GM12878 (cell line): ENCODE measurements around the gene TK2. TPM values are rescaled to one million over a fixed set of nuclear protein-coding genes. Genes with fewer than 3 reads are reported as not detected.

ENCODE experiments used
- BMI1 ChIP-seq: fragments of 450-650 bp; IDR thresholded peaks from 2 replicates; pipeline ENCODE4 v1.6.1; 2016; ENCODE audit warnings: mild to moderate bottlenecking, moderate library complexity, borderline replicate concordance
- CBX5 ChIP-seq: sonication (generic); IDR thresholded peaks from 2 replicates; pipeline ENCODE4 v1.6.1; 2016; ENCODE audit warnings: low read depth, moderate library complexity, mild to moderate bottlenecking, inconsistent platforms
- EGR1 ChIP-seq, 2 experiments: IDR thresholded peaks; 1 replicate in 1 of 2; 2 replicates in 1 of 2; pipeline ENCODE4 v1.6.1; 2011 to 2012; ENCODE audit warnings: low read depth in 2 of 2, low read length in 2 of 2, borderline replicate concordance in 1 of 2, mild to moderate bottlenecking in 1 of 2, moderate library complexity in 1 of 2
- FOXM1 ChIP-seq: IDR thresholded peaks from 2 replicates; pipeline ENCODE4 v1.6.1; 2012; ENCODE audit warnings: low read depth, mild to moderate bottlenecking, inconsistent platforms, low read length, moderate library complexity
- GABPA ChIP-seq: IDR thresholded peaks from 2 replicates; pipeline ENCODE4 v1.6.1; 2014; ENCODE audit warnings: antibody characterized with exemption, low read depth, mild to moderate bottlenecking, inconsistent platforms
- HDAC2 ChIP-seq: fragments of 200-600 bp; sonication (generic); IDR thresholded peaks from 2 replicates; pipeline ENCODE4 v1.6.1; 2017
- KLF5 ChIP-seq: fragments of 450-650 bp; IDR thresholded peaks from 2 replicates; pipeline ENCODE4 v1.6.1; 2014; ENCODE audit warnings: mild to moderate bottlenecking; ENCODE audit not compliant: partially characterized antibody
- LARP7 ChIP-seq: fragments of 450-650 bp; IDR thresholded peaks from 2 replicates; pipeline ENCODE4 v1.6.1; 2017; ENCODE audit warnings: mild to moderate bottlenecking
- MYB ChIP-seq: fragments of 150-350 bp; IDR thresholded peaks from 2 replicates; pipeline ENCODE4 v1.6.1; 2014; ENCODE audit warnings: mild to moderate bottlenecking, low read depth, low read length, borderline replicate concordance
- NBN ChIP-seq: fragments of 450-650 bp; IDR thresholded peaks from 2 replicates; pipeline ENCODE4 v1.6.1; 2016
- NRF1 ChIP-seq: conservative IDR thresholded peaks from 2 replicates; pipeline ENCODE4 v1.6.1; 2011; ENCODE audit warnings: mild to moderate bottlenecking, low read depth, low read length, improper control_type of control experiment
- PAX5 ChIP-seq: IDR thresholded peaks from 2 replicates; pipeline ENCODE4 v1.6.1; 2011; ENCODE audit warnings: low read depth, low read length, borderline replicate concordance
- SIN3A ChIP-seq: IDR thresholded peaks from 2 replicates; pipeline ENCODE4 v1.6.1; 2012; ENCODE audit warnings: low read depth, low read length, improper control_type of control experiment
- SIX5 ChIP-seq: IDR thresholded peaks from 2 replicates; pipeline ENCODE4 v1.6.1; 2011; ENCODE audit warnings: mild to moderate bottlenecking, low read depth, low read length, moderate library complexity; ENCODE audit not compliant: severe bottlenecking
- SREBF2 ChIP-seq: IDR thresholded peaks from 2 replicates; pipeline ENCODE4 v1.6.1; 2012; ENCODE audit warnings: mild to moderate bottlenecking, low read length
- STAT1 ChIP-seq: fragments of 450-650 bp; conservative IDR thresholded peaks from 2 replicates; pipeline ENCODE4 v1.6.1; 2014; ENCODE audit warnings: antibody characterized with exemption, mild to moderate bottlenecking
- STAT3 ChIP-seq: IDR thresholded peaks from 2 replicates; pipeline ENCODE4 v1.6.1; 2011; ENCODE audit warnings: low read depth, low read length, improper control_type of control experiment
- TCF12 ChIP-seq: IDR thresholded peaks from 2 replicates; pipeline ENCODE4 v1.6.1; 2011; ENCODE audit warnings: low read depth, mild to moderate bottlenecking, low read length
- polyA plus RNA-seq, 11 experiments: library from polyadenylated mRNA; depleted of rRNA in 4 of 11; unstranded in 6 of 11; stranded (reverse) in 5 of 11; fragments of >200 nt; fragmentation: Nextera tagmentation in 4 of 11; fragmentation: Illumina TruSeq in 1 of 11; extraction: Ambion mirVana in 4 of 11; extraction: Trizol in 1 of 11; gene quantifications; 1 replicate in 1 of 11; 2 replicates in 10 of 11; pipeline versions ENCODE4 v1.2.1 to v1.2.3, GENCODE V29; 2011 to 2016; ENCODE audit warnings: inconsistent platforms in 2 of 11, missing spikeins in 2 of 11, low read depth in 1 of 11
- total RNA-seq, 4 experiments: library from RNA; depleted of rRNA in 3 of 4; stranded (reverse); fragments of >200 nt in 3 of 4; fragmentation: Illumina TruSeq in 1 of 4; extraction: Trizol in 1 of 4; gene quantifications; 2 replicates each; pipeline versions ENCODE4 v1.2.1 to v1.2.3, GENCODE V29; 2013 to 2021
- TF ChIP-seq, protein P1 (sequence below): fragments of 450-650 bp; IDR thresholded peaks from 2 replicates; pipeline ENCODE4 v1.6.1; 2017; ENCODE audit warnings: antibody characterized with exemption, mild to moderate bottlenecking, moderate library complexity
- TF ChIP-seq, protein P2 (sequence below): fragments of 450-650 bp; IDR thresholded peaks from 2 replicates; pipeline ENCODE4 v1.6.1; 2017; ENCODE audit warnings: mild to moderate bottlenecking, moderate library complexity
- TF ChIP-seq, protein P3 (sequence below): fragments of 450-650 bp; IDR thresholded peaks from 2 replicates; pipeline ENCODE4 v1.6.1; 2017; ENCODE audit warnings: mild to moderate bottlenecking
- TF ChIP-seq, protein P4 (sequence below): fragments of 450-650 bp; IDR thresholded peaks from 2 replicates; pipeline ENCODE4 v1.6.1; 2016; ENCODE audit warnings: mild to moderate bottlenecking

TK2 gene
- total and polyA plus RNA-seq, 10 of the 15 experiments (the other 5 are each of a cell fraction or from before 2014, with no cell fraction given), result 1.3 to 12.4 (median 3.0) TPM

DNA sequence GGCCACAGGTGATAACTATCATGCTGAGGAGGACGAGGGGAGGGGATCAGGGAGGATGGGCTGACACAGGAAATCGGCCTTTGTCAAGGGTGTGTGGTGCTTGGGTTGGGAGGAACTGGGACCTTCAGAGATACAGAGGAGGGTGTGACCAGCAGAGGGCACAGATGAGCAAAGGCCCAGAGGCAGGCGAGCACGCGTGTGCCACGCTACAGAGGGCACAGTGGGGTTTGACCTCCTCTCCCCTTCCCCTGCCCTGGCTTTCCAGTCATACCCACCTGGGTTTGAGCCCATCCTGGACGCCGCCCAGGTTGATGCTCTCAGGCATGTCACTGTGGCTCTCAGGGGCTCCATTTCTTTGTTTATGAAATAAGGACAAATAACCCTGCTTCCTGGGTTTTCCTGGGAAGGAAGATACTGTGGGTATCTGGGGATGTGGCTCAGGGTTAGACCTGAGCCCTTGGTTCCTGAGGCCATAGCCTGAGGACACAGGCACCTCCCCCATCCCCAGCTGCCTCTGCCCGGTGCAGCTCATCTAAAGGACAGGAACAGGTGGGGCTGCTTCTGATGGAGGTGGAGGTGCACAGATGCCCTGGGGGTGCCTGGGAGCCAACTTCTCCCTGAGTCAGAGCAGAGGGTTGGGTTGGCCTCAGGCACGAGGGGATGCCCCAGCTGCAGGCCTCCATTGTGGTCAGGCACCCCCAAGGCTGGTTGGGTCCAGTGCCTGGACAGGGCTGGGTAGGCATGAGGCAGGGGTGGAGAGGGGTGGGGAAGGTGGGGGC is 71.0 kb downstream of the TK2 start (continued):
- TF ChIP-seq, protein P1, sequence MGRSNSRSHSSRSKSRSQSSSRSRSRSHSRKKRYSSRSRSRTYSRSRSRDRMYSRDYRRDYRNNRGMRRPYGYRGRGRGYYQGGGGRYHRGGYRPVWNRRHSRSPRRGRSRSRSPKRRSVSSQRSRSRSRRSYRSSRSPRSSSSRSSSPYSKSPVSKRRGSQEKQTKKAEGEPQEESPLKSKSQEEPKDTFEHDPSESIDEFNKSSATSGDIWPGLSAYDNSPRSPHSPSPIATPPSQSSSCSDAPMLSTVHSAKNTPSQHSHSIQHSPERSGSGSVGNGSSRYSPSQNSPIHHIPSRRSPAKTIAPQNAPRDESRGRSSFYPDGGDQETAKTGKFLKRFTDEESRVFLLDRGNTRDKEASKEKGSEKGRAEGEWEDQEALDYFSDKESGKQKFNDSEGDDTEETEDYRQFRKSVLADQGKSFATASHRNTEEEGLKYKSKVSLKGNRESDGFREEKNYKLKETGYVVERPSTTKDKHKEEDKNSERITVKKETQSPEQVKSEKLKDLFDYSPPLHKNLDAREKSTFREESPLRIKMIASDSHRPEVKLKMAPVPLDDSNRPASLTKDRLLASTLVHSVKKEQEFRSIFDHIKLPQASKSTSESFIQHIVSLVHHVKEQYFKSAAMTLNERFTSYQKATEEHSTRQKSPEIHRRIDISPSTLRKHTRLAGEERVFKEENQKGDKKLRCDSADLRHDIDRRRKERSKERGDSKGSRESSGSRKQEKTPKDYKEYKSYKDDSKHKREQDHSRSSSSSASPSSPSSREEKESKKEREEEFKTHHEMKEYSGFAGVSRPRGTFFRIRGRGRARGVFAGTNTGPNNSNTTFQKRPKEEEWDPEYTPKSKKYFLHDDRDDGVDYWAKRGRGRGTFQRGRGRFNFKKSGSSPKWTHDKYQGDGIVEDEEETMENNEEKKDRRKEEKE, result no peak
- TF ChIP-seq STAT1, result no peak
- TF ChIP-seq FOXM1, result no peak
- no peak for TF ChIP-seq LARP7
- no peak for TF ChIP-seq SIX5
- no peak for TF ChIP-seq STAT3
- TF ChIP-seq GABPA, result no peak
- TF ChIP-seq SREBF2, result no peak
- no peak for TF ChIP-seq CBX5
- TF ChIP-seq MYB, result no peak
- TF ChIP-seq PAX5, result no peak
- no peak for TF ChIP-seq SIN3A
- TF ChIP-seq NRF1, result no peak
- no peak for TF ChIP-seq EGR1 (IDR thresholded peaks at IDR 0.05; ENCODE audit: borderline replicate concordance in 1 of 2, low read depth in 2 of 2, low read length in 2 of 2)
- TF ChIP-seq TCF12, result 0 out of 2 replicates have a peak, but pooled peaks have one; percentile 21
- no peak for TF ChIP-seq HDAC2
- no peak for TF ChIP-seq BMI1
- TF ChIP-seq KLF5, result no peak
- TF ChIP-seq, protein P2, sequence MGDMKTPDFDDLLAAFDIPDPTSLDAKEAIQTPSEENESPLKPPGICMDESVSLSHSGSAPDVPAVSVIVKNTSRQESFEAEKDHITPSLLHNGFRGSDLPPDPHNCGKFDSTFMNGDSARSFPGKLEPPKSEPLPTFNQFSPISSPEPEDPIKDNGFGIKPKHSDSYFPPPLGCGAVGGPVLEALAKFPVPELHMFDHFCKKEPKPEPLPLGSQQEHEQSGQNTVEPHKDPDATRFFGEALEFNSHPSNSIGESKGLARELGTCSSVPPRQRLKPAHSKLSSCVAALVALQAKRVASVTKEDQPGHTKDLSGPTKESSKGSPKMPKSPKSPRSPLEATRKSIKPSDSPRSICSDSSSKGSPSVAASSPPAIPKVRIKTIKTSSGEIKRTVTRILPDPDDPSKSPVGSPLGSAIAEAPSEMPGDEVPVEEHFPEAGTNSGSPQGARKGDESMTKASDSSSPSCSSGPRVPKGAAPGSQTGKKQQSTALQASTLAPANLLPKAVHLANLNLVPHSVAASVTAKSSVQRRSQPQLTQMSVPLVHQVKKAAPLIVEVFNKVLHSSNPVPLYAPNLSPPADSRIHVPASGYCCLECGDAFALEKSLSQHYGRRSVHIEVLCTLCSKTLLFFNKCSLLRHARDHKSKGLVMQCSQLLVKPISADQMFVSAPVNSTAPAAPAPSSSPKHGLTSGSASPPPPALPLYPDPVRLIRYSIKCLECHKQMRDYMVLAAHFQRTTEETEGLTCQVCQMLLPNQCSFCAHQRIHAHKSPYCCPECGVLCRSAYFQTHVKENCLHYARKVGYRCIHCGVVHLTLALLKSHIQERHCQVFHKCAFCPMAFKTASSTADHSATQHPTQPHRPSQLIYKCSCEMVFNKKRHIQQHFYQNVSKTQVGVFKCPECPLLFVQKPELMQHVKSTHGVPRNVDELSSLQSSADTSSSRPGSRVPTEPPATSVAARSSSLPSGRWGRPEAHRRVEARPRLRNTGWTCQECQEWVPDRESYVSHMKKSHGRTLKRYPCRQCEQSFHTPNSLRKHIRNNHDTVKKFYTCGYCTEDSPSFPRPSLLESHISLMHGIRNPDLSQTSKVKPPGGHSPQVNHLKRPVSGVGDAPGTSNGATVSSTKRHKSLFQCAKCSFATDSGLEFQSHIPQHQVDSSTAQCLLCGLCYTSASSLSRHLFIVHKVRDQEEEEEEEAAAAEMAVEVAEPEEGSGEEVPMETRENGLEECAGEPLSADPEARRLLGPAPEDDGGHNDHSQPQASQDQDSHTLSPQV, result no peak
- TF ChIP-seq, protein P3, sequence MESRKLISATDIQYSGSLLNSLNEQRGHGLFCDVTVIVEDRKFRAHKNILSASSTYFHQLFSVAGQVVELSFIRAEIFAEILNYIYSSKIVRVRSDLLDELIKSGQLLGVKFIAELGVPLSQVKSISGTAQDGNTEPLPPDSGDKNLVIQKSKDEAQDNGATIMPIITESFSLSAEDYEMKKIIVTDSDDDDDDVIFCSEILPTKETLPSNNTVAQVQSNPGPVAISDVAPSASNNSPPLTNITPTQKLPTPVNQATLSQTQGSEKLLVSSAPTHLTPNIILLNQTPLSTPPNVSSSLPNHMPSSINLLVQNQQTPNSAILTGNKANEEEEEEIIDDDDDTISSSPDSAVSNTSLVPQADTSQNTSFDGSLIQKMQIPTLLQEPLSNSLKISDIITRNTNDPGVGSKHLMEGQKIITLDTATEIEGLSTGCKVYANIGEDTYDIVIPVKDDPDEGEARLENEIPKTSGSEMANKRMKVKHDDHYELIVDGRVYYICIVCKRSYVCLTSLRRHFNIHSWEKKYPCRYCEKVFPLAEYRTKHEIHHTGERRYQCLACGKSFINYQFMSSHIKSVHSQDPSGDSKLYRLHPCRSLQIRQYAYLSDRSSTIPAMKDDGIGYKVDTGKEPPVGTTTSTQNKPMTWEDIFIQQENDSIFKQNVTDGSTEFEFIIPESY, result no peak
- TF ChIP-seq, protein P4, sequence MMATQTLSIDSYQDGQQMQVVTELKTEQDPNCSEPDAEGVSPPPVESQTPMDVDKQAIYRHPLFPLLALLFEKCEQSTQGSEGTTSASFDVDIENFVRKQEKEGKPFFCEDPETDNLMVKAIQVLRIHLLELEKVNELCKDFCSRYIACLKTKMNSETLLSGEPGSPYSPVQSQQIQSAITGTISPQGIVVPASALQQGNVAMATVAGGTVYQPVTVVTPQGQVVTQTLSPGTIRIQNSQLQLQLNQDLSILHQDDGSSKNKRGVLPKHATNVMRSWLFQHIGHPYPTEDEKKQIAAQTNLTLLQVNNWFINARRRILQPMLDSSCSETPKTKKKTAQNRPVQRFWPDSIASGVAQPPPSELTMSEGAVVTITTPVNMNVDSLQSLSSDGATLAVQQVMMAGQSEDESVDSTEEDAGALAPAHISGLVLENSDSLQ, result no peak
- peak; percentile 48; the same call in 1 of the 2 replicates for TF ChIP-seq NBN
